MCF 10A (cell line): ENCODE data around the gene MAD2L1BP. TPM values are rescaled to one million over a fixed set of nuclear protein-coding genes. Genes with fewer than 3 reads are reported as not detected.

Source experiments
- BruUV-seq: library from RNA; stranded (reverse); fragments of 400-500 nt; replicated peaks from 2 replicates; lab custom pipeline; 2021; lab: Mats Ljungman, UMichigan
- CTCF ChIA-PET: fragments of 300-600 bp; sonication (Branson Sonifier 250); formaldehyde crosslinking; extraction: SDS; loops from one replicate; lab custom pipeline; 2021; ENCODE audit warnings: antibody characterized with exemption, inconsistent platforms; lab: Yijun Ruan, JAX
- POLR2A ChIA-PET: fragments of 300-600, 350-650 bp; sonication (Branson Sonifier 250); formaldehyde crosslinking; extraction: SDS; loops from one replicate; lab custom pipeline; 2020; ENCODE audit warnings: antibody characterized with exemption, inconsistent platforms; lab: Yijun Ruan, JAX
- DNase-seq: peaks from one replicate; pipeline ENCODE4 v3.0.0-alpha.2; 2018; ENCODE audit not compliant: unreplicated experiment
- H3K27ac Mint-ChIP-seq: one replicate; pipeline ENCODE4 v1.8.0; 2022; ENCODE audit warnings: mild to moderate bottlenecking, low read depth, mixed read lengths; ENCODE audit not compliant: unreplicated experiment
- H3K27me3 Mint-ChIP-seq: one replicate; pipeline ENCODE4 v1.8.0; 2022; ENCODE audit warnings: mixed read lengths; ENCODE audit not compliant: insufficient read depth, unreplicated experiment
- H3K36me3 Mint-ChIP-seq: one replicate; pipeline ENCODE4 v1.8.0; 2022; ENCODE audit warnings: mild to moderate bottlenecking, moderate library complexity, mixed read lengths; ENCODE audit not compliant: insufficient read depth, unreplicated experiment
- H3K4me1 Mint-ChIP-seq: one replicate; pipeline ENCODE4 v1.8.0; 2022; ENCODE audit warnings: mixed read lengths; ENCODE audit not compliant: insufficient read depth, unreplicated experiment
- H3K4me3 Mint-ChIP-seq: one replicate; pipeline ENCODE4 v1.8.0; 2022; ENCODE audit warnings: mild to moderate bottlenecking, moderate library complexity, mixed read lengths; ENCODE audit not compliant: unreplicated experiment
- H3K9me3 Mint-ChIP-seq: one replicate; pipeline ENCODE4 v1.8.0; 2022; ENCODE audit warnings: mixed read lengths; ENCODE audit not compliant: unreplicated experiment
- CTCF ChIP-seq: fragments of 200-600 bp; IDR thresholded peaks from one replicate; pipeline ENCODE4 v1.8.0; 2022; ENCODE audit warnings: antibody characterized with exemption, mild to moderate bottlenecking; ENCODE audit not compliant: unreplicated experiment
- intact Hi-C: fragments of 100-400 bp; cut with micrococcal nuclease; formaldehyde crosslinking; loops from 2 replicates; pipeline ENCODE4 v1.14.1; 2022
- total RNA-seq: library from RNA; stranded (reverse); gene quantifications from 2 replicates; pipeline ENCODE4 v1.2.3, GENCODE V29; 2022

MAD2L1BP gene
- total RNA-seq, 1 experiment from 2014 or later = 21.6 TPM

- no peak overlapping the region for H3K27ac Mint-ChIP-seq
- intact Hi-C loops = no loop called here
These were observed 10.1 kb upstream of the MAD2L1BP start for GRCh38 chr6:43625393-43625992.

GRCh38 chr6:43627008-43627825 lies 8.4 kb upstream of the MAD2L1BP start:
- Mint-ChIP-seq H3K27ac (peak overlapping the region; percentile 98), H3K4me3 (peak overlapping the region; percentile 99), H3K27me3 (no peaks in the 10 kb centered on the region), H3K4me1 (peaks cover 39% of the 10 kb centered on the region), H3K36me3 (peaks cover 31% of the 10 kb centered on the region), H3K9me3 (no peaks in the 10 kb centered on the region)
- TSS peak; percentile 47 for BruUV-seq
- intact Hi-C loops = no loop called here
- no peak for TF ChIP-seq CTCF
- POLR2A ChIA-PET = interaction anchor here (0.5 to 3.0 kb wide), 16 partner anchors 9 to 1898 kb away, joined by 3 to 13 read pairs (median 4); partner anchors contain the start of genes MAD2L1BP, POLH, VEGFA and XPO5
- peak; percentile 90 for DNase-seq
- CTCF ChIA-PET = interaction anchor here (0.8 to 1.1 kb wide), 2 partner anchors 19 to 434 kb away, joined by 4 to 5 read pairs; no protein-coding TSS in a partner anchor

More at GRCh38 chr6:43625393-43625992, 10.1 kb upstream of the MAD2L1BP start:
- no peak for DNase-seq
- no peak for TF ChIP-seq CTCF
- peaks cover 46% of the 10 kb centered on the region for H3K36me3 Mint-ChIP-seq
- ChIA-PET CTCF (interaction anchor here (0.6 to 2.2 kb wide), 2 partner anchors 17 to 42 kb away, joined by 3 to 6 read pairs; no protein-coding TSS in a partner anchor), POLR2A (interaction anchor here (0.6 to 3.0 kb wide), 7 partner anchors 7 to 50 kb away, joined by 3 to 13 read pairs (median 6); partner anchors contain the start of genes POLH and XPO5)
- H3K4me1 Mint-ChIP-seq = peaks cover 34% of the 10 kb centered on the region
- peak overlapping the region; percentile 30 for H3K4me3 Mint-ChIP-seq
- BruUV-seq = no TSS peak
- no peaks in the 10 kb centered on the region for H3K27me3 Mint-ChIP-seq
- H3K9me3 Mint-ChIP-seq = no peaks in the 10 kb centered on the region

- Mint-ChIP-seq H3K27ac (peak overlapping the region; percentile 97), H3K9me3 (no peaks in the 10 kb centered on the region), H3K27me3 (no peaks in the 10 kb centered on the region), H3K36me3 (peaks cover 17% of the 10 kb centered on the region), H3K4me3 (peak overlapping the region; percentile 99), H3K4me1 (peaks cover 39% of the 10 kb centered on the region)
- no peak for TF ChIP-seq CTCF
- no TSS peak for BruUV-seq
- CTCF ChIA-PET = interaction anchor here (0.8 to 1.2 kb wide), 2 partner anchors 20 to 435 kb away, joined by 4 to 5 read pairs; no protein-coding TSS in a partner anchor
- POLR2A ChIA-PET = interaction anchor here (0.6 to 3.0 kb wide), 23 partner anchors 10 to 619 kb away, joined by 3 to 49 read pairs (median 6); partner anchors contain the start of genes HSP90AB1, KLC4, KLHDC3 and MRPL2
- peak; percentile 40 for DNase-seq
- intact Hi-C loops = loop anchor here (2.0 kb wide), 1 partner anchor 142 kb away; the partner anchor contains the start of gene VEGFA
These were observed 7.1 kb upstream of the MAD2L1BP start for GRCh38 chr6:43628393-43629103.
